Liver (tissue), 3 donors: ENCODE measurements around the gene SLC25A43.
"Not testable (repeated sequence)": the region's sequence is repeated elsewhere in the genome, so short reads cannot be mapped to it uniquely, and the experiment has no call there.

Experiments
- ATF3 ChIP-seq: IDR thresholded peaks from 2 replicates; pipeline ENCODE4 v1.6.1; 2016; ENCODE audit warnings: antibody characterized with exemption
- CTCF ChIP-seq: fragments of 150-350 bp; IDR thresholded peaks from 2 replicates; pipeline ENCODE4 v1.5.1; 2017; ENCODE audit warnings: improper control_type of control experiment, low read depth, low read length; ENCODE audit not compliant: missing input control
- FOXA1 ChIP-seq: IDR thresholded peaks from 2 replicates; pipeline ENCODE4 v1.6.1; 2016; ENCODE audit warnings: antibody characterized with exemption
- JUND ChIP-seq, 2 donors: IDR thresholded peaks; 2 replicates each; pipeline ENCODE4 v1.6.1; 2016; ENCODE audit warnings: antibody characterized with exemption in 2 of 2
- MAX ChIP-seq: IDR thresholded peaks from 2 replicates; pipeline ENCODE4 v1.6.1; 2016; ENCODE audit warnings: antibody characterized with exemption
- REST ChIP-seq: IDR thresholded peaks from 2 replicates; pipeline ENCODE4 v1.6.1; 2016; ENCODE audit warnings: antibody characterized with exemption, mild to moderate bottlenecking
- RXRA ChIP-seq, 2 donors: IDR thresholded peaks; 2 replicates each; pipeline ENCODE4 v1.6.1; 2017 to 2018; ENCODE audit warnings: antibody characterized with exemption in 2 of 2, mild to moderate bottlenecking in 1 of 2
- TAF1 ChIP-seq: conservative IDR thresholded peaks from 2 replicates; pipeline ENCODE4 v1.6.1; 2016; ENCODE audit warnings: antibody characterized with exemption, mild to moderate bottlenecking
- ZBTB33 ChIP-seq: IDR thresholded peaks from 2 replicates; pipeline ENCODE4 v1.6.1; 2016; ENCODE audit warnings: antibody characterized with exemption
- donor health status: healthy.
- donor health status: healthy.

GRCh38 chrX:119362074-119362473, 37.1 kb upstream of the SLC25A43 start:
- not testable (repeated sequence) for TF ChIP-seq CTCF; ZBTB33; REST; MAX; RXRA (IDR thresholded peaks at IDR 0.05); FOXA1; TAF1; JUND (IDR thresholded peaks at IDR 0.05); ATF3
